ENCODE measurements around the gene BIN1. TPM values are rescaled to one million over a fixed set of nuclear protein-coding genes. Genes with fewer than 3 reads are reported as not detected.

Gene BIN1
- total RNA-seq, 1 experiment from 2014 or later: 42.5 TPM

DNA sequence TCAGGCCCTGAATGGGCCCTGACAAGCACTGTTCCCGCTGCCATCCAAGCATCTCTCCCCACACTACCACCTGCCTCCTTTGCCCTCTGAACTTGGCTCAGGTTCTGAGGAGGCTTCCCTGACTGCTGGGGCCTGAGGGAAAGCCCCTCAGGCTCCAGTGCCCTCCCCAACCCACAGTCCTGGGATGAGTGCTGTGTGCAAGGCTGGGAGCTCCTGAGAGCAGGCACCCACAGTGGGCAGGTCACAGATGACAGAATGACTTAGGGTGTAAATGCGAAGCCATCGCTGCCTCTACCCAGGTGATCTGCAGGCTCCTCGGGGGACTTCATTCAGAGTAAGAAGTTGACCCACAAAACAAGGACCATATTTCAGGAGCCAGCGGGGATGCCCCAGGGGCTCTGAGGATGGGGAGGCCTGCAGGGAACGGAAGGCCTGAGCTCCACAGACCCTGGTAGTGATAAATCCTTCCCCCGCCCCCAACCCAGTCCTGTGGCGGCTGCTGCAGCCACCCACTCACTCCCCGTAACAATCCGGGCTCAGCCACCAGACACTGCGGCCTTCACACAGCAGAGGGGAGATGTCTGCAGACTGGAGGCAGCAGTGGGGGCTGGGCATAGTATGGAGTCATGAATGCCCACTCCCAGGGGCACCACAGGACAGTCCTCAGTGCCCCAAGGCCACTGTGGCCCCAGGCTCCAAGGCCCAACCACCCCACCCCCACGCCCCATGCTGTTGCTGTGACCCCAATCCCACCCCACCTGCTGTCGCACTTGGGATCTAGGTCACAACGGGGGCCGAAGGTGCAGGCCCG lies 8.9 kb downstream of the BIN1 start:
- Mint-ChIP-seq H3K27me3 (ENCODE audit: low read depth) (no peaks in the 10 kb centered on the region), H3K4me1 (peaks cover 42% of the 10 kb centered on the region), H3K9me3 (no peaks in the 10 kb centered on the region), H3K27ac (peak overlapping the region; percentile 70; the same call in 1 of the 2 replicates), H3K4me3 (no peak overlapping the region), H3K36me3 (no peaks in the 10 kb centered on the region)
- CTCF ChIA-PET: interaction anchor here (0.8 kb wide), 1 partner anchor 30 kb away, joined by 4 read pairs; no protein-coding TSS in a partner anchor
- TF ChIP-seq, protein P1, sequence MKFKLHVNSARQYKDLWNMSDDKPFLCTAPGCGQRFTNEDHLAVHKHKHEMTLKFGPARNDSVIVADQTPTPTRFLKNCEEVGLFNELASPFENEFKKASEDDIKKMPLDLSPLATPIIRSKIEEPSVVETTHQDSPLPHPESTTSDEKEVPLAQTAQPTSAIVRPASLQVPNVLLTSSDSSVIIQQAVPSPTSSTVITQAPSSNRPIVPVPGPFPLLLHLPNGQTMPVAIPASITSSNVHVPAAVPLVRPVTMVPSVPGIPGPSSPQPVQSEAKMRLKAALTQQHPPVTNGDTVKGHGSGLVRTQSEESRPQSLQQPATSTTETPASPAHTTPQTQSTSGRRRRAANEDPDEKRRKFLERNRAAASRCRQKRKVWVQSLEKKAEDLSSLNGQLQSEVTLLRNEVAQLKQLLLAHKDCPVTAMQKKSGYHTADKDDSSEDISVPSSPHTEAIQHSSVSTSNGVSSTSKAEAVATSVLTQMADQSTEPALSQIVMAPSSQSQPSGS (CRISPR knock-in tag; IDR thresholded peaks at IDR 0.05; ENCODE audit: borderline replicate concordance, low read depth): no peak
- no peak for TF ChIP-seq HMGA2 (CRISPR knock-in tag; IDR thresholded peaks at IDR 0.05)
- TF ChIP-seq, protein P2, sequence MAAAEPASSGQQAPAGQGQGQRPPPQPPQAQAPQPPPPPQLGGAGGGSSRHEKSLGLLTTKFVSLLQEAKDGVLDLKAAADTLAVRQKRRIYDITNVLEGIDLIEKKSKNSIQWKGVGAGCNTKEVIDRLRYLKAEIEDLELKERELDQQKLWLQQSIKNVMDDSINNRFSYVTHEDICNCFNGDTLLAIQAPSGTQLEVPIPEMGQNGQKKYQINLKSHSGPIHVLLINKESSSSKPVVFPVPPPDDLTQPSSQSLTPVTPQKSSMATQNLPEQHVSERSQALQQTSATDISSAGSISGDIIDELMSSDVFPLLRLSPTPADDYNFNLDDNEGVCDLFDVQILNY (CRISPR knock-in tag; IDR thresholded peaks at IDR 0.05): no peak
- DNase-seq (ENCODE audit: low spot score) (no peak), ATAC-seq (no peak)
- POLR2A ChIA-PET: no interaction called here

DNA sequence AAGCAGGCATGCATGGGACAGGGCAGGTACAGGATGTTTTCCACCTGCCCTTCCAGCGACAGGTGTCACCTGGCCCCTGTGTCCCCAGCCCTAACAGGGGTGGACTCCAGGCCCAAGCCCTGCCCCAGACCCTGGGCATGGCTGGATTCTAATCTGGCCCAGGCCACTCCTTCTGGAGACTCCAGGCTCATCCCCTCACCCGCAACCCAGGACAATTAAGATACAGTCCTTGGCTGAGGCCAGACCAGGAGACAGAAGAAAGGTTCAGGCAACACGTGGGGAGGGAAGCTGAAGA lies 9.5 kb downstream of the BIN1 start:
- DNase-seq (ENCODE audit: low spot score) (no peak), ATAC-seq (no peak)
- peaks cover 45% of the 10 kb centered on the region for H3K4me1 Mint-ChIP-seq
- H3K27ac Mint-ChIP-seq: no peak overlapping the region
- POLR2A ChIA-PET: no interaction called here
- H3K9me3 Mint-ChIP-seq: no peaks in the 10 kb centered on the region
- CTCF ChIA-PET: no interaction called here
- H3K27me3 Mint-ChIP-seq (ENCODE audit: low read depth): no peaks in the 10 kb centered on the region
- no peaks in the 10 kb centered on the region for H3K36me3 Mint-ChIP-seq
- TF ChIP-seq, protein P3, sequence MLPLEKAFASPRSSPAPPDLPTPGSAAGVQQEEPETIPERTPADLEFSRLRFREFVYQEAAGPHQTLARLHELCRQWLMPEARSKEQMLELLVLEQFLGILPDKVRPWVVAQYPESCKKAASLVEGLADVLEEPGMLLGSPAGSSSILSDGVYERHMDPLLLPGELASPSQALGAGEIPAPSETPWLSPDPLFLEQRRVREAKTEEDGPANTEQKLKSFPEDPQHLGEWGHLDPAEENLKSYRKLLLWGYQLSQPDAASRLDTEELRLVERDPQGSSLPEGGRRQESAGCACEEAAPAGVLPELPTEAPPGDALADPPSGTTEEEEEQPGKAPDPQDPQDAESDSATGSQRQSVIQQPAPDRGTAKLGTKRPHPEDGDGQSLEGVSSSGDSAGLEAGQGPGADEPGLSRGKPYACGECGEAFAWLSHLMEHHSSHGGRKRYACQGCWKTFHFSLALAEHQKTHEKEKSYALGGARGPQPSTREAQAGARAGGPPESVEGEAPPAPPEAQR (CRISPR knock-in tag; IDR thresholded peaks at IDR 0.05): no peak
- no peak for TF ChIP-seq NFATC4 (CRISPR knock-in tag; IDR thresholded peaks at IDR 0.05)
- H3K4me3 Mint-ChIP-seq: no peak overlapping the region

DNA sequence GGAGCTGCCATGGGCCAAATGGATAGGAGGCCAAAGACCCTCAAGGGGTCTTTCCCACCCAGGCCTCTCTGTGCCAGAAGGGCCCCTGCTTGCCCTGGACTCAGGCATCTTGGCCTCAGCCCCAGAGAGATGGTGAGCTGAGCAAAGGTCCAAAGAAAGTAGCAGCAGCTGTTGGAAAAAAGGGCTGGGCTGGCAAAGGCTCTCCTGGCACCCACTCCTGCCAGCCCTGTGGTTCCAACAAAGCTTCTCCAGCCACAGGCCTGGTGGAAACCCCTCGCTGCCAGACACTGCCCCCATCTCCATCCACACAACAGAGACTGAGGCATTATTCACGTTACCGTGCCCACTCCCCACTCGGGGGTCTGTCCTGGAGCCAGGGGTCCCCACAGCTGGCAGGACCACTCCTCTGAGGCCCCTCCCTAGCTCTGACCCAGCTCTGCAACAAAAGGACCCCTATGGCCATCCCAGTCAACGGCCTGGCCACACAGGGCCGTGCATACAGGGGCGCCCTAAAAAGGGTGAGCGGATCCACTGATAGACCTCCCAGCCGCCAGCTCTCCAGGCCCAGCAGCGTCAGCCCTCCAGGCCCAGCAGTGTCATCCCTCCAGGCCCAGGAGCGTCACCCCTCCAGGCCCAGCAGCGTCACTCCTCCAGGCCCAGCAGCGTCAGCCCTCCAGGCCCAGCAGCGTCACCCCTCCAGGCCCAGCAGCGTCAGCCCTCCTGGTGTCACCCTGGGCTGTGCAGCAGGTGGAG lies 10.1 kb downstream of the BIN1 start:
- POLR2A ChIA-PET: interaction anchor here (0.5 kb wide), 1 partner anchor 118 kb away, joined by 4 read pairs; no protein-coding TSS in a partner anchor
- Mint-ChIP-seq H3K36me3 (no peaks in the 10 kb centered on the region), H3K4me1 (peaks cover 45% of the 10 kb centered on the region), H3K27ac (no peak overlapping the region), H3K27me3 (ENCODE audit: low read depth) (no peaks in the 10 kb centered on the region), H3K4me3 (no peak overlapping the region), H3K9me3 (no peaks in the 10 kb centered on the region)
- no peak for TF ChIP-seq TP53 (CRISPR knock-in tag; IDR thresholded peaks at IDR 0.05)
- TF ChIP-seq, protein P4, sequence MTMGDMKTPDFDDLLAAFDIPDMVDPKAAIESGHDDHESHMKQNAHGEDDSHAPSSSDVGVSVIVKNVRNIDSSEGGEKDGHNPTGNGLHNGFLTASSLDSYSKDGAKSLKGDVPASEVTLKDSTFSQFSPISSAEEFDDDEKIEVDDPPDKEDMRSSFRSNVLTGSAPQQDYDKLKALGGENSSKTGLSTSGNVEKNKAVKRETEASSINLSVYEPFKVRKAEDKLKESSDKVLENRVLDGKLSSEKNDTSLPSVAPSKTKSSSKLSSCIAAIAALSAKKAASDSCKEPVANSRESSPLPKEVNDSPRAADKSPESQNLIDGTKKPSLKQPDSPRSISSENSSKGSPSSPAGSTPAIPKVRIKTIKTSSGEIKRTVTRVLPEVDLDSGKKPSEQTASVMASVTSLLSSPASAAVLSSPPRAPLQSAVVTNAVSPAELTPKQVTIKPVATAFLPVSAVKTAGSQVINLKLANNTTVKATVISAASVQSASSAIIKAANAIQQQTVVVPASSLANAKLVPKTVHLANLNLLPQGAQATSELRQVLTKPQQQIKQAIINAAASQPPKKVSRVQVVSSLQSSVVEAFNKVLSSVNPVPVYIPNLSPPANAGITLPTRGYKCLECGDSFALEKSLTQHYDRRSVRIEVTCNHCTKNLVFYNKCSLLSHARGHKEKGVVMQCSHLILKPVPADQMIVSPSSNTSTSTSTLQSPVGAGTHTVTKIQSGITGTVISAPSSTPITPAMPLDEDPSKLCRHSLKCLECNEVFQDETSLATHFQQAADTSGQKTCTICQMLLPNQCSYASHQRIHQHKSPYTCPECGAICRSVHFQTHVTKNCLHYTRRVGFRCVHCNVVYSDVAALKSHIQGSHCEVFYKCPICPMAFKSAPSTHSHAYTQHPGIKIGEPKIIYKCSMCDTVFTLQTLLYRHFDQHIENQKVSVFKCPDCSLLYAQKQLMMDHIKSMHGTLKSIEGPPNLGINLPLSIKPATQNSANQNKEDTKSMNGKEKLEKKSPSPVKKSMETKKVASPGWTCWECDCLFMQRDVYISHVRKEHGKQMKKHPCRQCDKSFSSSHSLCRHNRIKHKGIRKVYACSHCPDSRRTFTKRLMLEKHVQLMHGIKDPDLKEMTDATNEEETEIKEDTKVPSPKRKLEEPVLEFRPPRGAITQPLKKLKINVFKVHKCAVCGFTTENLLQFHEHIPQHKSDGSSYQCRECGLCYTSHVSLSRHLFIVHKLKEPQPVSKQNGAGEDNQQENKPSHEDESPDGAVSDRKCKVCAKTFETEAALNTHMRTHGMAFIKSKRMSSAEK (CRISPR knock-in tag; IDR thresholded peaks at IDR 0.05; ENCODE audit: borderline replicate concordance): no peak
- TF ChIP-seq, protein P5, sequence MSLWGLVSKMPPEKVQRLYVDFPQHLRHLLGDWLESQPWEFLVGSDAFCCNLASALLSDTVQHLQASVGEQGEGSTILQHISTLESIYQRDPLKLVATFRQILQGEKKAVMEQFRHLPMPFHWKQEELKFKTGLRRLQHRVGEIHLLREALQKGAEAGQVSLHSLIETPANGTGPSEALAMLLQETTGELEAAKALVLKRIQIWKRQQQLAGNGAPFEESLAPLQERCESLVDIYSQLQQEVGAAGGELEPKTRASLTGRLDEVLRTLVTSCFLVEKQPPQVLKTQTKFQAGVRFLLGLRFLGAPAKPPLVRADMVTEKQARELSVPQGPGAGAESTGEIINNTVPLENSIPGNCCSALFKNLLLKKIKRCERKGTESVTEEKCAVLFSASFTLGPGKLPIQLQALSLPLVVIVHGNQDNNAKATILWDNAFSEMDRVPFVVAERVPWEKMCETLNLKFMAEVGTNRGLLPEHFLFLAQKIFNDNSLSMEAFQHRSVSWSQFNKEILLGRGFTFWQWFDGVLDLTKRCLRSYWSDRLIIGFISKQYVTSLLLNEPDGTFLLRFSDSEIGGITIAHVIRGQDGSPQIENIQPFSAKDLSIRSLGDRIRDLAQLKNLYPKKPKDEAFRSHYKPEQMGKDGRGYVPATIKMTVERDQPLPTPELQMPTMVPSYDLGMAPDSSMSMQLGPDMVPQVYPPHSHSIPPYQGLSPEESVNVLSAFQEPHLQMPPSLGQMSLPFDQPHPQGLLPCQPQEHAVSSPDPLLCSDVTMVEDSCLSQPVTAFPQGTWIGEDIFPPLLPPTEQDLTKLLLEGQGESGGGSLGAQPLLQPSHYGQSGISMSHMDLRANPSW (CRISPR knock-in tag; conservative IDR thresholded peaks at IDR 0.05; ENCODE audit: low read depth): no peak
- no peak for TF ChIP-seq TEAD1 (CRISPR knock-in tag; IDR thresholded peaks at IDR 0.05)
- DNase-seq (ENCODE audit: low spot score): no peak
- CTCF ChIA-PET: interaction anchor here (1.4 to 1.7 kb wide), 2 partner anchors 10 to 29 kb away, joined by 6 read pairs; partner anchors contain the start of gene BIN1
- no peak for ATAC-seq
